ENCODE data around the gene TNNT2.

The TNNT2 gene

DNA sequence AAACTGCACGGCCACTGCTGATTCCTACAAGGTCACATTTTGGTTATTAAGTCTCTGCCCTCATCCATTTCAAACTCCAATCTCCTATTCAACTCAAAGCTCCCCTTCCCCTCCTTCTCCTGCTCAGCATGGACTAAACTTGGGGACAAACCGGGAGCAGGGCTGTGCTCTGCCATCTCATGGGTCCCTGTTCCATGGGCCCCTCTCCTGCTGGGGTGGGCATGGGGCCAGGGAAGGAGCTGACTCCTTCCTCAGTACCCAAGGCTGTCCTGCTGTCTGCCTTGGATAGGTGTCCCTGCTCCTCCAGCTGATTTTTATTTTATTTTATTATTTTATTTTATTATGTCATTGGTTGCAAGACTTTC is 27.1 kb downstream of the TNNT2 start:
- no peaks in the 10 kb centered on the region for H3K9me3 ChIP-seq (ENCODE audit: control insufficient read depth, low read length)
- no peak overlapping the region for H3K27ac ChIP-seq
- H3K79me2 ChIP-seq, result no peaks in the 10 kb centered on the region
- no peak overlapping the region for H3K4me3 ChIP-seq (ENCODE audit: low read depth, low read length)
- H3K4me2 ChIP-seq (ENCODE audit: low read length), result no peak overlapping the region
- H3K4me1 ChIP-seq, result no peaks in the 10 kb centered on the region
- H3K9ac ChIP-seq, result no peak overlapping the region
- no peak overlapping the region for H2AFZ ChIP-seq
- TF ChIP-seq, protein P1, sequence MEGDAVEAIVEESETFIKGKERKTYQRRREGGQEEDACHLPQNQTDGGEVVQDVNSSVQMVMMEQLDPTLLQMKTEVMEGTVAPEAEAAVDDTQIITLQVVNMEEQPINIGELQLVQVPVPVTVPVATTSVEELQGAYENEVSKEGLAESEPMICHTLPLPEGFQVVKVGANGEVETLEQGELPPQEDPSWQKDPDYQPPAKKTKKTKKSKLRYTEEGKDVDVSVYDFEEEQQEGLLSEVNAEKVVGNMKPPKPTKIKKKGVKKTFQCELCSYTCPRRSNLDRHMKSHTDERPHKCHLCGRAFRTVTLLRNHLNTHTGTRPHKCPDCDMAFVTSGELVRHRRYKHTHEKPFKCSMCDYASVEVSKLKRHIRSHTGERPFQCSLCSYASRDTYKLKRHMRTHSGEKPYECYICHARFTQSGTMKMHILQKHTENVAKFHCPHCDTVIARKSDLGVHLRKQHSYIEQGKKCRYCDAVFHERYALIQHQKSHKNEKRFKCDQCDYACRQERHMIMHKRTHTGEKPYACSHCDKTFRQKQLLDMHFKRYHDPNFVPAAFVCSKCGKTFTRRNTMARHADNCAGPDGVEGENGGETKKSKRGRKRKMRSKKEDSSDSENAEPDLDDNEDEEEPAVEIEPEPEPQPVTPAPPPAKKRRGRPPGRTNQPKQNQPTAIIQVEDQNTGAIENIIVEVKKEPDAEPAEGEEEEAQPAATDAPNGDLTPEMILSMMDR (IDR thresholded peaks at IDR 0.05), result no peak
- no peaks in the 10 kb centered on the region for H3K36me3 ChIP-seq (ENCODE audit: control insufficient read depth, insufficient read depth, low read length)
- H3K27me3 ChIP-seq (ENCODE audit: control insufficient read depth, insufficient read depth, low read length), result no peaks in the 10 kb centered on the region

DNA sequence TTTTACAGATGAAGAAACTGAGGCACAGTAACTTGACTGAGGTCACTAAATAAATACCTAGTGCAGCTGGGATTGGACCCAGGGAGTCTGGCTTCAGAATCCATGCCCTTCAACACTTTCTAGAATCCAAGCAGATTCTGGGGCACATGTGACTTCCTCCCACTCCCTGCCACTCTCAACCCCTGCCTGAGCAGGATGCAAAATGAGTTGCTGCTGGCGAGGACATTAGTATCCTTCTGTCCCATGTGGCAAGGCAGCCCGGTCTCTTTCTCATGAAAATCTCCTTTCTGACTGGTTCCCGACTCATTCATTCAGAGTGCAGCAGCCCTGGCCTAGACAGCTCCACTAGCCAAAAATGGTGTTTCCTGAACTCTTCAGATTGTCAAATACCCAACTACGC is 28.4 kb downstream of the TNNT2 start:
- Histone ChIP-seq H2AFZ (no peak overlapping the region), H3K4me3 (ENCODE audit: low read depth, low read length) (no peak overlapping the region), H3K9me3 (ENCODE audit: control insufficient read depth, low read length) (no peaks in the 10 kb centered on the region), H3K36me3 (ENCODE audit: control insufficient read depth, insufficient read depth, low read length) (no peaks in the 10 kb centered on the region), H3K4me1 (no peaks in the 10 kb centered on the region), H3K27me3 (ENCODE audit: control insufficient read depth, insufficient read depth, low read length) (no peaks in the 10 kb centered on the region), H3K79me2 (no peaks in the 10 kb centered on the region), H3K9ac (no peak overlapping the region), H3K4me2 (ENCODE audit: low read length) (no peak overlapping the region), H3K27ac (no peak overlapping the region)
- TF ChIP-seq, protein P1 (IDR thresholded peaks at IDR 0.05), result no peak

DNA sequence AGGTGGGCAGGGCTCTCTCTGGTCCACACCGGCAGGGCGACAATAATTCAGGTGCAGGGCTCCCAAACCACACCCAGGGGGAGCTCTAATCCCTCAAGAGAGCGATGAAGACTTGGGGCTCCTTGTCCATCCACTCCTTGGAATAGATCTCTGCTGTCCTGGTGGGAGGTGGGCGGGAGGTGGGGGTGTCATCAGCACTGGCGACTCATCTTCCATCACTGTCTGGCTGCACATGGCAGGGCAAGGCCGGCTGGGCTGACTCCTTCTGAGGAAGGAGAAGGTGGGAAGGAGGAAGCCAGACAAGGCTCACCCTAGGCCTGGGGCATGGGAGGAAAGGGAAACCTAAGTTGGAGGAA is 29.3 kb downstream of the TNNT2 start:
- Histone ChIP-seq H3K79me2 (no peaks in the 10 kb centered on the region), H2AFZ (no peak overlapping the region), H3K27me3 (ENCODE audit: control insufficient read depth, insufficient read depth, low read length) (no peaks in the 10 kb centered on the region), H3K9me3 (ENCODE audit: control insufficient read depth, low read length) (no peaks in the 10 kb centered on the region), H3K4me3 (ENCODE audit: low read depth, low read length) (no peak overlapping the region), H3K4me2 (ENCODE audit: low read length) (no peak overlapping the region), H3K36me3 (ENCODE audit: control insufficient read depth, insufficient read depth, low read length) (no peaks in the 10 kb centered on the region), H3K27ac (no peak overlapping the region), H3K9ac (no peak overlapping the region), H3K4me1 (no peaks in the 10 kb centered on the region)
- TF ChIP-seq, protein P1 (IDR thresholded peaks at IDR 0.05), result peak; percentile 32

DNA sequence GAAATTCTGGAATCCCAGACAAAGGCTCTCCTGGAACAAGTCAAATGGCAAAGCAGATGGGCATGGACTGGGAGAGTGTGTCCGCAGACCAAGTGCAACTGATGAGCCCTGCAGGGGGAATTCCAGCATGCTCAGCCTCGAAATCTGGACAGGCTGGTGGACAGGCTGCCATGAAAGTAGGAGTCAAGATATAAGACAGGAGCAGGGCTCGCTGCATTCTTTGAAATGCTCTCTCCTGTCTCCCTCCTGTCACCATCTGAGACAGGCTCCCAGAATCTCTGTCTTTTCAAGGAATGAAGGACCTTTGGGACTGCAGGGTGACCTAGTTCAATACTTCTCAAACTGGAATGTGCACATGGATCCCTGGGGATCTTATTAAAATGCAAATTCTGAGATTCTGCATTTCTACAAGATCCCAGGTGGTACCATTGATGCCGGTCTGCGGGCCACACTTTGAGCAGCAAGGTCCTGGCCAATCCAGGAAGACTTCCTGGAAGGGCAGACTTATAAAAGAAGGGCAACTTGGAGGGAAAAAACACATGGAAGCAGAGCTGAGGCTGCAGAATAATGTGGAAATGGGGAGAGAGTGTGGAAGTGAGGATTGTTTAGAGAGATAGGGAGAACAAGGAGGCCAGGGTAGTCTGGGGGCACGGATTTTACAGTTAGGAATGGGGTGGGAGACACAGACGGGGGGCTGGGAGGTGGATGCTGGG is 29.8 kb downstream of the TNNT2 start:
- Histone ChIP-seq H3K27me3 (ENCODE audit: control insufficient read depth, insufficient read depth, low read length) (no peaks in the 10 kb centered on the region), H3K4me1 (no peaks in the 10 kb centered on the region), H3K9ac (no peak overlapping the region), H3K79me2 (no peaks in the 10 kb centered on the region), H3K9me3 (ENCODE audit: control insufficient read depth, low read length) (no peaks in the 10 kb centered on the region), H2AFZ (no peak overlapping the region), H3K27ac (no peak overlapping the region), H3K4me2 (ENCODE audit: low read length) (no peak overlapping the region), H3K4me3 (ENCODE audit: low read depth, low read length) (no peak overlapping the region), H3K36me3 (ENCODE audit: control insufficient read depth, insufficient read depth, low read length) (no peaks in the 10 kb centered on the region)
- TF ChIP-seq, protein P1 (IDR thresholded peaks at IDR 0.05), result no peak

DNA sequence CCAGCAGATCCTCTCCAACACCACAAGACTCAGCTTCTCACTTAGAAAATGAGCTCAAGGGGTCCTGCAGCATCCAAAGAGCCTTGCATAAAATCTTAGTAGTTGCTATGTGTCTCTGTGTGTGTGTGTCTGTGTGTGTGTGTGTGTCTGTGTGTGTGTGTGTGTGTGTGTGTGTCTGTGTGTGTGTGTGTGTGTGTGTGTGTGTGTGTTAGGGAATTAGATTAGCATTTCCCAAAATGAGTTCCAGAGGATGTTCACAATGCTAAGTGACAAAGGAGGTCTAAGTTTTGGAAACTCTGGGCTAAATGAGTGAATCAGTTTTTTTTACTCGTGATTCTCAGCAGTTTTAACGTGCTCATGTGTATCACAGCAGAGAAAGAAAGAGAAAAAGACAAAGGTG is 30.5 kb downstream of the TNNT2 start:
- Histone ChIP-seq H3K4me1 (no peaks in the 10 kb centered on the region), H3K4me3 (ENCODE audit: low read depth, low read length) (no peak overlapping the region), H3K79me2 (no peaks in the 10 kb centered on the region), H3K4me2 (ENCODE audit: low read length) (no peak overlapping the region), H2AFZ (no peak overlapping the region), H3K36me3 (ENCODE audit: control insufficient read depth, insufficient read depth, low read length) (no peaks in the 10 kb centered on the region), H3K9me3 (ENCODE audit: control insufficient read depth, low read length) (no peaks in the 10 kb centered on the region), H3K27ac (no peak overlapping the region), H3K9ac (no peak overlapping the region), H3K27me3 (ENCODE audit: control insufficient read depth, insufficient read depth, low read length) (no peaks in the 10 kb centered on the region)
- TF ChIP-seq, protein P1 (IDR thresholded peaks at IDR 0.05), result no peak

Data from parathyroid adenoma (tissue), 2 donors.